ENCODE measurements around the gene CNKSR2. TPM values are rescaled to one million over a fixed set of nuclear protein-coding genes. Genes with fewer than 3 reads are reported as not detected.

The CNKSR2 gene
- polyA plus RNA-seq, 4 donors: 0.78 to 1.5 (median 1.2) TPM

GRCh38 chrX:21590012-21590776 is 216.0 kb downstream of the CNKSR2 start:
- DNase-seq (ENCODE audit: low read depth in 4 of 4, low spot score in 2 of 4): no peak

GRCh38 chrX:21606002-21606401 is 231.8 kb downstream of the CNKSR2 start:
- DNase-seq (ENCODE audit: low read depth in 4 of 4, low spot score in 2 of 4): no peak

GRCh38 chrX:21610168-21610567 is 235.9 kb downstream of the CNKSR2 start:
- DNase-seq (ENCODE audit: low read depth in 4 of 4, low spot score in 2 of 4): no peak

GRCh38 chrX:21612154-21612553 is 237.9 kb downstream of the CNKSR2 start:
- DNase-seq (ENCODE audit: low read depth in 4 of 4, low spot score in 2 of 4): no peak

- DNase-seq (ENCODE audit: low read depth in 4 of 4, low spot score in 2 of 4): no peak
These were observed 242.2 kb downstream of the CNKSR2 start for GRCh38 chrX:21616386-21616785.

GRCh38 chrX:21620234-21620633 is 246.0 kb downstream of the CNKSR2 start:
- no peak for DNase-seq (ENCODE audit: low read depth in 4 of 4, low spot score in 2 of 4)

- DNase-seq (ENCODE audit: low read depth in 4 of 4, low spot score in 2 of 4): no peak
These were observed 249.7 kb downstream of the CNKSR2 start for GRCh38 chrX:21623778-21624501.

GRCh38 chrX:21632027-21632426 is 257.8 kb downstream of the CNKSR2 start:
- DNase-seq (ENCODE audit: low read depth in 4 of 4, low spot score in 2 of 4): no peak

GRCh38 chrX:21638311-21638710 is 264.1 kb downstream of the CNKSR2 start:
- no peak for DNase-seq (ENCODE audit: low read depth in 4 of 4, low spot score in 2 of 4)

GRCh38 chrX:21639775-21640174 is 265.6 kb downstream of the CNKSR2 start:
- no peak for DNase-seq (ENCODE audit: low read depth in 4 of 4, low spot score in 2 of 4)

GRCh38 chrX:21645431-21645830 is 271.2 kb downstream of the CNKSR2 start:
- DNase-seq (ENCODE audit: low read depth in 4 of 4, low spot score in 2 of 4): no peak

- DNase-seq (ENCODE audit: low read depth in 4 of 4, low spot score in 2 of 4): no peak
These were observed 271.7 kb downstream of the CNKSR2 start for GRCh38 chrX:21645886-21646285.

GRCh38 chrX:21655901-21656586 is 281.8 kb downstream of the CNKSR2 start:
- no peak for DNase-seq (ENCODE audit: low read depth in 4 of 4, low spot score in 2 of 4)

GRCh38 chrX:21656587-21657317 is 282.5 kb downstream of the CNKSR2 start:
- no peak for DNase-seq (ENCODE audit: low read depth in 4 of 4, low spot score in 2 of 4)

GRCh38 chrX:21657318-21658151 is 283.3 kb downstream of the CNKSR2 start:
- no peak for DNase-seq (ENCODE audit: low read depth in 4 of 4, low spot score in 2 of 4)

- no peak for DNase-seq (ENCODE audit: low read depth in 4 of 4, low spot score in 2 of 4)
These were observed 284.0 kb downstream of the CNKSR2 start, which contains the start of gene KLHL34 for GRCh38 chrX:21658152-21658737. TSS of gene KLHL34 (minus strand) at chrX:21658330. CDS start at chrX:21657788, 542 bp downstream.

- no peak for DNase-seq (ENCODE audit: low read depth in 4 of 4, low spot score in 2 of 4)
These were observed 284.5 kb downstream of the CNKSR2 start for GRCh38 chrX:21658746-21659145.

- no peak for DNase-seq (ENCODE audit: low read depth in 4 of 4, low spot score in 2 of 4)
These were observed 285.1 kb downstream of the CNKSR2 start for GRCh38 chrX:21659320-21659719.

- DNase-seq (ENCODE audit: low read depth in 4 of 4, low spot score in 2 of 4): no peak
These were observed 285.9 kb downstream of the CNKSR2 start for GRCh38 chrX:21660156-21660555.

All from left renal cortex interstitium (tissue), 4 donors.